Loucy (cell line): ENCODE data around the gene DCBLD2.

Experiments
- H2AFZ ChIP-seq: fragments of 200-600 bp; sonication (generic); 2 replicates; pipeline ENCODE4 v1.6.0; 2016; ENCODE audit warnings: antibody characterized with exemption, mild to moderate bottlenecking, low read length, moderate library complexity
- H3F3A ChIP-seq: fragments of 200-600 bp; 2 replicates; pipeline ENCODE4 v1.6.0; 2016; ENCODE audit warnings: antibody characterized with exemption, low read depth, mild to moderate bottlenecking
- H3K27me3 ChIP-seq: fragments of 200-600 bp; sonication (generic); 2 replicates; pipeline ENCODE4 v1.6.1; 2014; ENCODE audit warnings: low read length, mild to moderate bottlenecking; ENCODE audit not compliant: insufficient read depth, poor library complexity, severe bottlenecking
- H3K36me3 ChIP-seq: fragments of 200-600 bp; sonication (generic); 2 replicates; pipeline ENCODE4 v1.6.1; 2016; ENCODE audit warnings: low read length; ENCODE audit not compliant: insufficient read depth
- H3K4me1 ChIP-seq: fragments of 200-600 bp; sonication (generic); 2 replicates; pipeline ENCODE4 v1.5.1; 2014; ENCODE audit warnings: low read length, mild to moderate bottlenecking; ENCODE audit not compliant: insufficient read depth, poor library complexity, severe bottlenecking
- H3K4me2 ChIP-seq: fragments of 200-600 bp; sonication (generic); 2 replicates; pipeline ENCODE4 v1.6.0; 2014; ENCODE audit warnings: antibody characterized with exemption, low read length, low read depth, mild to moderate bottlenecking; ENCODE audit not compliant: poor library complexity, severe bottlenecking
- H3K4me3 ChIP-seq: fragments of 200-600 bp; sonication (generic); 2 replicates; pipeline ENCODE4 v1.5.1; 2014; ENCODE audit warnings: low read length, mild to moderate bottlenecking, mixed read lengths; ENCODE audit not compliant: poor library complexity, severe bottlenecking
- H3K79me2 ChIP-seq: fragments of 200-600 bp; sonication (generic); 2 replicates; pipeline ENCODE4 v1.6.1; 2014; ENCODE audit warnings: low read length; ENCODE audit not compliant: insufficient read depth
- H3K9ac ChIP-seq: fragments of 200-600 bp; sonication (generic); 2 replicates; pipeline ENCODE4 v1.6.0; 2014; ENCODE audit warnings: mild to moderate bottlenecking, low read depth, low read length, moderate library complexity; ENCODE audit not compliant: poor library complexity, severe bottlenecking
- H3K9me2 ChIP-seq: fragments of 200-600 bp; sonication (generic); replicated peaks from 2 replicates; pipeline ENCODE4 v1.6.1; 2016; ENCODE audit warnings: low read depth, low read length, mixed read lengths
- H3K9me3 ChIP-seq: fragments of 200-600 bp; sonication (generic); 2 replicates; pipeline ENCODE4 v1.6.1; 2014; ENCODE audit warnings: mild to moderate bottlenecking, antibody characterized with exemption, low read length, low read depth; ENCODE audit not compliant: insufficient read depth
- H4K20me1 ChIP-seq: fragments of 200-600 bp; sonication (generic); 2 replicates; pipeline ENCODE4 v1.6.0; 2014; ENCODE audit warnings: antibody characterized with exemption, low read length, mild to moderate bottlenecking; ENCODE audit not compliant: insufficient read depth, poor library complexity, severe bottlenecking
- CTCF ChIP-seq: fragments of 200-600 bp; sonication (generic); conservative IDR thresholded peaks from 2 replicates; pipeline ENCODE4 v1.5.1; 2014; ENCODE audit warnings: mild to moderate bottlenecking, antibody characterized with exemption, low read length
- EZH2phosphoT487 ChIP-seq: fragments of 200-600 bp; IDR thresholded peaks from 2 replicates; pipeline ENCODE4 v1.6.1; 2018; ENCODE audit warnings: antibody characterized with exemption, mild to moderate bottlenecking, moderate library complexity, borderline replicate concordance

The DCBLD2 gene

GRCh38 chr3:98784042-98784441 is 117.5 kb downstream of the DCBLD2 start:
- H3K9ac ChIP-seq, result no peak overlapping the region
- no peaks in the 10 kb centered on the region for H3K36me3 ChIP-seq
- no peaks in the 10 kb centered on the region for H3K9me3 ChIP-seq
- peaks cover 27% of the 10 kb centered on the region for H3K4me1 ChIP-seq
- H2AFZ ChIP-seq, result no peak overlapping the region
- H3K79me2 ChIP-seq, result no peaks in the 10 kb centered on the region
- no peaks in the 10 kb centered on the region for H3K27me3 ChIP-seq
- H3K4me2 ChIP-seq, result no peak overlapping the region
- H3K4me3 ChIP-seq, result no peak overlapping the region
- TF ChIP-seq CTCF (no peak), EZH2phosphoT487 (no peak)
- H3K9me2 ChIP-seq, result no peaks in the 10 kb centered on the region
- no peaks in the 10 kb centered on the region for H4K20me1 ChIP-seq
- H3F3A ChIP-seq, result no peaks in the 10 kb centered on the region

GRCh38 chr3:98782824-98783500 is 118.5 kb downstream of the DCBLD2 start:
- TF ChIP-seq EZH2phosphoT487, result no peak
- TF ChIP-seq CTCF, result no peak
- H3K36me3 ChIP-seq, result no peaks in the 10 kb centered on the region
- H3K9ac ChIP-seq, result no peak overlapping the region
- H4K20me1 ChIP-seq, result no peaks in the 10 kb centered on the region
- peaks cover 17% of the 10 kb centered on the region for H3K4me1 ChIP-seq
- H3K9me2 ChIP-seq, result no peaks in the 10 kb centered on the region
- H3K4me2 ChIP-seq, result no peak overlapping the region
- H3K4me3 ChIP-seq, result no peak overlapping the region
- no peak overlapping the region for H2AFZ ChIP-seq
- H3K79me2 ChIP-seq, result no peaks in the 10 kb centered on the region
- no peaks in the 10 kb centered on the region for H3F3A ChIP-seq
- H3K9me3 ChIP-seq, result no peaks in the 10 kb centered on the region
- H3K27me3 ChIP-seq, result no peaks in the 10 kb centered on the region

GRCh38 chr3:98780343-98780742 is 121.2 kb downstream of the DCBLD2 start:
- Histone ChIP-seq H3K9ac (no peak overlapping the region), H3K9me3 (no peaks in the 10 kb centered on the region), H3K4me2 (no peak overlapping the region), H3K4me1 (peaks cover 8% of the 10 kb centered on the region), H3F3A (no peaks in the 10 kb centered on the region), H4K20me1 (no peaks in the 10 kb centered on the region), H3K9me2 (no peaks in the 10 kb centered on the region), H2AFZ (no peak overlapping the region), H3K4me3 (no peak overlapping the region), H3K27me3 (no peaks in the 10 kb centered on the region), H3K36me3 (no peaks in the 10 kb centered on the region), H3K79me2 (no peaks in the 10 kb centered on the region)
- TF ChIP-seq CTCF, result no peak
